Measurements from ENCODE around the gene IFFO2. TPM values are rescaled to one million over a fixed set of nuclear protein-coding genes. Genes with fewer than 3 reads are reported as not detected.

Gene IFFO2
- total and polyA plus RNA-seq, 10 of the 15 experiments (the other 5 are each of a cell fraction or from before 2014, with no cell fraction given), result 1.2 to 18.4 (median 6.7) TPM

DNA sequence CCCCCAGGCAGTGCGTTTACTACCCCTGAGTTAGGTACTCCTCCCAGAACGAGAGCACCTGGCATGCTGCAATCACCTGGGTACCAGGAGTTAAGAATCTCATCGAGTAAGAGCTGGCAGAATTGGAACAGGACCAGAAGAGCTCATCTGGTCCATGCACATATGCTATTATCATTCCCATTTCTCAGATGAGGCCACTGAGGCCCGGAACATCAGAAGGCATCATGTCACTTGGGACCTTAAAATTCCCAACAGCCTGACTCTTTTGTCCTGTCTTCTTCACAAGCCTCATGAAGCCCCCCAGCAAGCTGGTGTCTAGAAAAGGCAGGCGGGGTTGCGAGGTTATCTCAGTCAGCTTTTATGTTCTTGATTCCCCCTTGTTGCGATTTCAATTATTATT is 13.9 kb upstream of the IFFO2 start (continued):
- TF ChIP-seq, protein P1, sequence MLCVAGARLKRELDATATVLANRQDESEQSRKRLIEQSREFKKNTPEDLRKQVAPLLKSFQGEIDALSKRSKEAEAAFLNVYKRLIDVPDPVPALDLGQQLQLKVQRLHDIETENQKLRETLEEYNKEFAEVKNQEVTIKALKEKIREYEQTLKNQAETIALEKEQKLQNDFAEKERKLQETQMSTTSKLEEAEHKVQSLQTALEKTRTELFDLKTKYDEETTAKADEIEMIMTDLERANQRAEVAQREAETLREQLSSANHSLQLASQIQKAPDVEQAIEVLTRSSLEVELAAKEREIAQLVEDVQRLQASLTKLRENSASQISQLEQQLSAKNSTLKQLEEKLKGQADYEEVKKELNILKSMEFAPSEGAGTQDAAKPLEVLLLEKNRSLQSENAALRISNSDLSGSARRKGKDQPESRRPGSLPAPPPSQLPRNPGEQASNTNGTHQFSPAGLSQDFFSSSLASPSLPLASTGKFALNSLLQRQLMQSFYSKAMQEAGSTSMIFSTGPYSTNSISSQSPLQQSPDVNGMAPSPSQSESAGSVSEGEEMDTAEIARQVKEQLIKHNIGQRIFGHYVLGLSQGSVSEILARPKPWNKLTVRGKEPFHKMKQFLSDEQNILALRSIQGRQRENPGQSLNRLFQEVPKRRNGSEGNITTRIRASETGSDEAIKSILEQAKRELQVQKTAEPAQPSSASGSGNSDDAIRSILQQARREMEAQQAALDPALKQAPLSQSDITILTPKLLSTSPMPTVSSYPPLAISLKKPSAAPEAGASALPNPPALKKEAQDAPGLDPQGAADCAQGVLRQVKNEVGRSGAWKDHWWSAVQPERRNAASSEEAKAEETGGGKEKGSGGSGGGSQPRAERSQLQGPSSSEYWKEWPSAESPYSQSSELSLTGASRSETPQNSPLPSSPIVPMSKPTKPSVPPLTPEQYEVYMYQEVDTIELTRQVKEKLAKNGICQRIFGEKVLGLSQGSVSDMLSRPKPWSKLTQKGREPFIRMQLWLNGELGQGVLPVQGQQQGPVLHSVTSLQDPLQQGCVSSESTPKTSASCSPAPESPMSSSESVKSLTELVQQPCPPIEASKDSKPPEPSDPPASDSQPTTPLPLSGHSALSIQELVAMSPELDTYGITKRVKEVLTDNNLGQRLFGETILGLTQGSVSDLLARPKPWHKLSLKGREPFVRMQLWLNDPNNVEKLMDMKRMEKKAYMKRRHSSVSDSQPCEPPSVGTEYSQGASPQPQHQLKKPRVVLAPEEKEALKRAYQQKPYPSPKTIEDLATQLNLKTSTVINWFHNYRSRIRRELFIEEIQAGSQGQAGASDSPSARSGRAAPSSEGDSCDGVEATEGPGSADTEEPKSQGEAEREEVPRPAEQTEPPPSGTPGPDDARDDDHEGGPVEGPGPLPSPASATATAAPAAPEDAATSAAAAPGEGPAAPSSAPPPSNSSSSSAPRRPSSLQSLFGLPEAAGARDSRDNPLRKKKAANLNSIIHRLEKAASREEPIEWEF (IDR thresholded peaks at IDR 0.05; ENCODE audit: insufficient replicate concordance, low read depth, low read length), result no peak
- TF ChIP-seq HDGF (IDR thresholded peaks at IDR 0.05) (no peak), ZNF207 (IDR thresholded peaks at IDR 0.05; ENCODE audit: borderline replicate concordance) (no peak), HDAC6 (IDR thresholded peaks at IDR 0.05; ENCODE audit: unreplicated experiment) (no peak), BHLHE40 (IDR thresholded peaks at IDR 0.05; ENCODE audit: borderline replicate concordance in 1 of 2, low read depth in 2 of 2, low read length in 1 of 2) (no peak), RUNX3 (IDR thresholded peaks at IDR 0.05; ENCODE audit: low read length) (no peak), SRF (IDR thresholded peaks at IDR 0.05; ENCODE audit: low read depth in 2 of 2, low read length in 2 of 2) (no peak), NRF1 (conservative IDR thresholded peaks at IDR 0.05; ENCODE audit: low read depth, low read length) (no peak), LARP7 (IDR thresholded peaks at IDR 0.05) (no peak), IRF4 (IDR thresholded peaks at IDR 0.05; ENCODE audit: low read depth, low read length) (no peak)

Measured in GM12878 (cell line).